Erythroblast (primary cell): ENCODE data around the gene FRK.

Experiments used
- GATA1 ChIP-seq: IDR thresholded peaks from 2 replicates; pipeline ENCODE4 v1.6.1; 2011; ENCODE audit warnings: low read depth, mild to moderate bottlenecking, control low read depth, low read length, moderate library complexity
- POLR2A ChIP-seq: IDR thresholded peaks from 2 replicates; pipeline ENCODE4 v1.6.1; 2011; ENCODE audit warnings: mild to moderate bottlenecking, low read length

DNA sequence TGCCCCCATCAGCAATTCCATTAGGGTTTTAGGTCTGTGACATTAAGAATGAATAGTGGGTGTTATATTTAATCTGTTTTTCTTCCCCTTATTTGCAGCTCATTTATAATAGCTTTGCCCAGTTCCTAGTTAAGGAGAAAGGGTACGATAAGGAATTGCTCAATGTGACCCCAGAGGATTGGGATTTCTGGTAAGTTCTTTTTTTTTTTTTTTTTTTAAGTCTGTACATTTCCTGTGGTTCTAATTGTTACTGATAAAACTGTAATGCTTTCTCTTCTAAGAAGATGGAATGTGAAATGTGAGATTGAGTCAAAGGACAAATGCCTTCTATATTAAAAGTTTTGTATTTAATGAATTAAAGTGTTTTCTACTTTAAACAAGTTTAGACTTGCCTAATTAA is 45.5 kb upstream of the FRK start:
- TF ChIP-seq POLR2A: no peak
- TF ChIP-seq GATA1: no peak
